ENCODE results near the gene RAPGEF2. TPM values are rescaled to one million over a fixed set of nuclear protein-coding genes. Genes with fewer than 3 reads are reported as not detected.

The RAPGEF2 gene
- total and polyA plus RNA-seq, 2 experiments from 2014 or later, result 10.2 to 63.1 TPM

DNA sequence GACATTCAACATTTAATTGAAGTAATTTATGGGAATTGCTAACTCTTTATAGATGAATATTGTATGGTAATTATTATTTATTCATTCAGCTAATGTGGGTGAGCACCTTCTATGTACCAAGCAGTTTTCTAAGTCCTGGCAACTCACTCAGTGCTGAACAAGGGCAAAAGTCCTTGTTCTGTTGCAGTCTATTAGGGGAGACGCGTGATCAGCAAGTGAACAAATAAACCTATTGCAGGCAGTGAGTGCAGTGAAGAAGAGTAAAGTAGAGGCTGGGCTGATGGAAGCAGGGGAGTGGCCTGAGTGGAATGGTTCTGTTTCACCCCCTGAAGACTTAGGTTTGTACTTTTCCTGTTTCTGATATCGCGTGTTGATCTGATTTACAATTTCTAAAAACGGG is 214.3 kb downstream of the RAPGEF2 start:
- H3K36me3 Mint-ChIP-seq (ENCODE audit: low read depth), result peaks cover 16% of the 10 kb centered on the region

More for the DNA sequence above, 214.3 kb downstream of the RAPGEF2 start:
- no peak overlapping the region for H3K27ac ChIP-seq (ENCODE audit: low read depth)
- TF ChIP-seq, protein P1, sequence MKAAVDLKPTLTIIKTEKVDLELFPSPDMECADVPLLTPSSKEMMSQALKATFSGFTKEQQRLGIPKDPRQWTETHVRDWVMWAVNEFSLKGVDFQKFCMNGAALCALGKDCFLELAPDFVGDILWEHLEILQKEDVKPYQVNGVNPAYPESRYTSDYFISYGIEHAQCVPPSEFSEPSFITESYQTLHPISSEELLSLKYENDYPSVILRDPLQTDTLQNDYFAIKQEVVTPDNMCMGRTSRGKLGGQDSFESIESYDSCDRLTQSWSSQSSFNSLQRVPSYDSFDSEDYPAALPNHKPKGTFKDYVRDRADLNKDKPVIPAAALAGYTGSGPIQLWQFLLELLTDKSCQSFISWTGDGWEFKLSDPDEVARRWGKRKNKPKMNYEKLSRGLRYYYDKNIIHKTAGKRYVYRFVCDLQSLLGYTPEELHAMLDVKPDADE (IDR thresholded peaks at IDR 0.05), result no peak
- TF ChIP-seq, protein P2, sequence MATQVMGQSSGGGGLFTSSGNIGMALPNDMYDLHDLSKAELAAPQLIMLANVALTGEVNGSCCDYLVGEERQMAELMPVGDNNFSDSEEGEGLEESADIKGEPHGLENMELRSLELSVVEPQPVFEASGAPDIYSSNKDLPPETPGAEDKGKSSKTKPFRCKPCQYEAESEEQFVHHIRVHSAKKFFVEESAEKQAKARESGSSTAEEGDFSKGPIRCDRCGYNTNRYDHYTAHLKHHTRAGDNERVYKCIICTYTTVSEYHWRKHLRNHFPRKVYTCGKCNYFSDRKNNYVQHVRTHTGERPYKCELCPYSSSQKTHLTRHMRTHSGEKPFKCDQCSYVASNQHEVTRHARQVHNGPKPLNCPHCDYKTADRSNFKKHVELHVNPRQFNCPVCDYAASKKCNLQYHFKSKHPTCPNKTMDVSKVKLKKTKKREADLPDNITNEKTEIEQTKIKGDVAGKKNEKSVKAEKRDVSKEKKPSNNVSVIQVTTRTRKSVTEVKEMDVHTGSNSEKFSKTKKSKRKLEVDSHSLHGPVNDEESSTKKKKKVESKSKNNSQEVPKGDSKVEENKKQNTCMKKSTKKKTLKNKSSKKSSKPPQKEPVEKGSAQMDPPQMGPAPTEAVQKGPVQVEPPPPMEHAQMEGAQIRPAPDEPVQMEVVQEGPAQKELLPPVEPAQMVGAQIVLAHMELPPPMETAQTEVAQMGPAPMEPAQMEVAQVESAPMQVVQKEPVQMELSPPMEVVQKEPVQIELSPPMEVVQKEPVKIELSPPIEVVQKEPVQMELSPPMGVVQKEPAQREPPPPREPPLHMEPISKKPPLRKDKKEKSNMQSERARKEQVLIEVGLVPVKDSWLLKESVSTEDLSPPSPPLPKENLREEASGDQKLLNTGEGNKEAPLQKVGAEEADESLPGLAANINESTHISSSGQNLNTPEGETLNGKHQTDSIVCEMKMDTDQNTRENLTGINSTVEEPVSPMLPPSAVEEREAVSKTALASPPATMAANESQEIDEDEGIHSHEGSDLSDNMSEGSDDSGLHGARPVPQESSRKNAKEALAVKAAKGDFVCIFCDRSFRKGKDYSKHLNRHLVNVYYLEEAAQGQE (IDR thresholded peaks at IDR 0.05; ENCODE audit: unreplicated experiment), result no peak
- TF ChIP-seq, protein P3, sequence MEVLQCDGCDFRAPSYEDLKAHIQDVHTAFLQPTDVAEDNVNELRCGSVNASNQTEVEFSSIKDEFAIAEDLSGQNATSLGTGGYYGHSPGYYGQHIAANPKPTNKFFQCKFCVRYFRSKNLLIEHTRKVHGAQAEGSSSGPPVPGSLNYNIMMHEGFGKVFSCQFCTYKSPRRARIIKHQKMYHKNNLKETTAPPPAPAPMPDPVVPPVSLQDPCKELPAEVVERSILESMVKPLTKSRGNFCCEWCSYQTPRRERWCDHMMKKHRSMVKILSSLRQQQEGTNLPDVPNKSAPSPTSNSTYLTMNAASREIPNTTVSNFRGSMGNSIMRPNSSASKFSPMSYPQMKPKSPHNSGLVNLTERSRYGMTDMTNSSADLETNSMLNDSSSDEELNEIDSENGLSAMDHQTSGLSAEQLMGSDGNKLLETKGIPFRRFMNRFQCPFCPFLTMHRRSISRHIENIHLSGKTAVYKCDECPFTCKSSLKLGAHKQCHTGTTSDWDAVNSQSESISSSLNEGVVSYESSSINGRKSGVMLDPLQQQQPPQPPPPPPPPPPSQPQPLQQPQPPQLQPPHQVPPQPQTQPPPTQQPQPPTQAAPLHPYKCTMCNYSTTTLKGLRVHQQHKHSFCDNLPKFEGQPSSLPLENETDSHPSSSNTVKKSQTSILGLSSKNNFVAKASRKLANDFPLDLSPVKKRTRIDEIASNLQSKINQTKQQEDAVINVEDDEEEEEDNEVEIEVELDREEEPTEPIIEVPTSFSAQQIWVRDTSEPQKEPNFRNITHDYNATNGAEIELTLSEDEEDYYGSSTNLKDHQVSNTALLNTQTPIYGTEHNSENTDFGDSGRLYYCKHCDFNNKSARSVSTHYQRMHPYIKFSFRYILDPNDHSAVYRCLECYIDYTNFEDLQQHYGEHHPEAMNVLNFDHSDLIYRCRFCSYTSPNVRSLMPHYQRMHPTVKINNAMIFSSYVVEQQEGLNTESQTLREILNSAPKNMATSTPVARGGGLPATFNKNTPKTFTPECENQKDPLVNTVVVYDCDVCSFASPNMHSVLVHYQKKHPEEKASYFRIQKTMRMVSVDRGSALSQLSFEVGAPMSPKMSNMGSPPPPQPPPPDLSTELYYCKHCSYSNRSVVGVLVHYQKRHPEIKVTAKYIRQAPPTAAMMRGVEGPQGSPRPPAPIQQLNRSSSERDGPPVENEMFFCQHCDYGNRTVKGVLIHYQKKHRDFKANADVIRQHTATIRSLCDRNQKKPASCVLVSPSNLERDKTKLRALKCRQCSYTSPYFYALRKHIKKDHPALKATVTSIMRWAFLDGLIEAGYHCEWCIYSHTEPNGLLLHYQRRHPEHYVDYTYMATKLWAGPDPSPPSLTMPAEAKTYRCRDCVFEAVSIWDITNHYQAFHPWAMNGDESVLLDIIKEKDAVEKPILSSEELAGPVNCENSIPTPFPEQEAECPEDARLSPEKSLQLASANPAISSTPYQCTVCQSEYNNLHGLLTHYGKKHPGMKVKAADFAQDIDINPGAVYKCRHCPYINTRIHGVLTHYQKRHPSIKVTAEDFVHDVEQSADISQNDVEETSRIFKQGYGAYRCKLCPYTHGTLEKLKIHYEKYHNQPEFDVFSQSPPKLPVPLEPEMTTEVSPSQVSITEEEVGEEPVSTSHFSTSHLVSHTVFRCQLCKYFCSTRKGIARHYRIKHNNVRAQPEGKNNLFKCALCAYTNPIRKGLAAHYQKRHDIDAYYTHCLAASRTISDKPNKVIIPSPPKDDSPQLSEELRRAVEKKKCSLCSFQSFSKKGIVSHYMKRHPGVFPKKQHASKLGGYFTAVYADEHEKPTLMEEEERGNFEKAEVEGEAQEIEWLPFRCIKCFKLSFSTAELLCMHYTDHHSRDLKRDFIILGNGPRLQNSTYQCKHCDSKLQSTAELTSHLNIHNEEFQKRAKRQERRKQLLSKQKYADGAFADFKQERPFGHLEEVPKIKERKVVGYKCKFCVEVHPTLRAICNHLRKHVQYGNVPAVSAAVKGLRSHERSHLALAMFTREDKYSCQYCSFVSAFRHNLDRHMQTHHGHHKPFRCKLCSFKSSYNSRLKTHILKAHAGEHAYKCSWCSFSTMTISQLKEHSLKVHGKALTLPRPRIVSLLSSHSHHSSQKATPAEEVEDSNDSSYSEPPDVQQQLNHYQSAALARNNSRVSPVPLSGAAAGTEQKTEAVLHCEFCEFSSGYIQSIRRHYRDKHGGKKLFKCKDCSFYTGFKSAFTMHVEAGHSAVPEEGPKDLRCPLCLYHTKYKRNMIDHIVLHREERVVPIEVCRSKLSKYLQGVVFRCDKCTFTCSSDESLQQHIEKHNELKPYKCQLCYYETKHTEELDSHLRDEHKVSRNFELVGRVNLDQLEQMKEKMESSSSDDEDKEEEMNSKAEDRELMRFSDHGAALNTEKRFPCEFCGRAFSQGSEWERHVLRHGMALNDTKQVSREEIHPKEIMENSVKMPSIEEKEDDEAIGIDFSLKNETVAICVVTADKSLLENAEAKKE (CRISPR knock-in tag; IDR thresholded peaks at IDR 0.05), result no peak
- TF ChIP-seq EZH2phosphoT487 (IDR thresholded peaks at IDR 0.05; ENCODE audit: unreplicated experiment) (no peak), NANOG (IDR thresholded peaks at IDR 0.05; ENCODE audit: borderline replicate concordance) (no peak), ZNF114 (CRISPR knock-in tag; IDR thresholded peaks at IDR 0.05) (no peak), POLR2AphosphoS5 (IDR thresholded peaks at IDR 0.05; ENCODE audit: low read depth) (no peak), EZH2 (IDR thresholded peaks at IDR 0.05; ENCODE audit: low read depth, unreplicated experiment) (no peak), JUNB (IDR thresholded peaks at IDR 0.05; ENCODE audit: unreplicated experiment) (no peak), ZNF331 (CRISPR knock-in tag; IDR thresholded peaks at IDR 0.05; ENCODE audit: low read depth) (no peak), CREB1 (CRISPR knock-in tag; IDR thresholded peaks at IDR 0.05; ENCODE audit: low read depth) (no peak)
- H3K27ac Mint-ChIP-seq, result no peak overlapping the region
- peaks cover 6% of the 10 kb centered on the region; the same call in 1 of the 2 replicates for H4K20me1 ChIP-seq (replicated peaks; ENCODE audit: insufficient read depth)
- peaks cover 2% of the 10 kb centered on the region for H3K27me3 Mint-ChIP-seq (ENCODE audit: insufficient read depth, low read depth, poor library complexity)
- H3K27me3 ChIP-seq (ENCODE audit: insufficient read depth), result no peaks in the 10 kb centered on the region
- H3K79me2 ChIP-seq (replicated peaks; ENCODE audit: insufficient read depth), result no peaks in the 10 kb centered on the region
- H3K4me3 Mint-ChIP-seq, result no peak overlapping the region
- DNase-seq (ENCODE audit: low spot score) (no peak), ATAC-seq (no peak)
- no peaks in the 10 kb centered on the region for H3K9me2 ChIP-seq (ENCODE audit: insufficient read depth)
- no peak overlapping the region for H2AFZ ChIP-seq
- no peaks in the 10 kb centered on the region for H3K4me1 ChIP-seq (ENCODE audit: insufficient read depth)
- no peaks in the 10 kb centered on the region for H3K9me3 Mint-ChIP-seq
- H3F3A ChIP-seq (replicated peaks; ENCODE audit: low read depth), result no peaks in the 10 kb centered on the region
- no peak overlapping the region for H3K4me3 ChIP-seq
- H3K4me1 Mint-ChIP-seq, result peaks cover 10% of the 10 kb centered on the region
- H3K36me3 ChIP-seq (ENCODE audit: insufficient read depth), result no peaks in the 10 kb centered on the region
- H3K4me2 ChIP-seq, result no peak overlapping the region
